SU-DHL-6 (cell line): ENCODE results near the gene SIGLEC9.

Source experiments
- H2AFZ ChIP-seq: fragments of 200-600 bp; sonication (generic); 2 replicates; pipeline ENCODE4 v1.6.1; 2014; ENCODE audit warnings: low read depth, mild to moderate bottlenecking, moderate library complexity, mixed read lengths, antibody characterized with exemption, low read length; ENCODE audit not compliant: severe bottlenecking
- H3F3A ChIP-seq: fragments of 200-600 bp; shearing (Covaris generic); 2 replicates; pipeline ENCODE4 v1.6.0; 2016; ENCODE audit warnings: antibody characterized with exemption, mild to moderate bottlenecking; ENCODE audit not compliant: insufficient read depth
- H3K27ac ChIP-seq: fragments of 200-600 bp; sonication (generic); 2 replicates; pipeline ENCODE4 v1.5.1; 2016; ENCODE audit warnings: low read depth, mild to moderate bottlenecking, low read length, moderate library complexity, mixed read lengths
- H3K27me3 ChIP-seq: fragments of 200-600 bp; sonication (generic), shearing (Covaris generic); 2 replicates; pipeline ENCODE4 v1.6.0; 2014; ENCODE audit warnings: mild to moderate bottlenecking, low read length
- H3K36me3 ChIP-seq: fragments of 200-600 bp; sonication (generic); 2 replicates; pipeline ENCODE4 v1.6.1; 2014; ENCODE audit warnings: mild to moderate bottlenecking, low read length, mixed read lengths
- H3K4me2 ChIP-seq: fragments of 300-600, 200-600 bp; shearing (Covaris generic), sonication (generic); 2 replicates; pipeline ENCODE4 v1.6.0; 2014; ENCODE audit warnings: low read length, low read depth, mild to moderate bottlenecking; ENCODE audit not compliant: poor library complexity, severe bottlenecking
- H3K4me3 ChIP-seq: fragments of 200-600 bp; sonication (generic); 2 replicates; pipeline ENCODE4 v1.5.1; 2014; ENCODE audit warnings: antibody characterized with exemption, low read length, mild to moderate bottlenecking, mixed read lengths; ENCODE audit not compliant: insufficient read depth, poor library complexity, severe bottlenecking
- H3K79me2 ChIP-seq: fragments of 200-600 bp; sonication (generic); 2 replicates; pipeline ENCODE4 v1.6.1; 2014; ENCODE audit warnings: mild to moderate bottlenecking, low read length, moderate library complexity; ENCODE audit not compliant: insufficient read depth
- H3K9ac ChIP-seq: fragments of 200-600 bp; sonication (generic); 2 replicates; pipeline ENCODE4 v1.7.0; 2014; ENCODE audit warnings: mild to moderate bottlenecking, low read length
- H3K9me2 ChIP-seq: fragments of 200-600 bp; sonication (generic); replicated peaks from 2 replicates; pipeline ENCODE4 v1.6.1; 2014; ENCODE audit warnings: low read length; ENCODE audit not compliant: insufficient read depth
- H3K9me3 ChIP-seq: fragments of 200-600 bp; sonication (generic); 2 replicates; pipeline ENCODE4 v1.6.1; 2014; ENCODE audit warnings: low read length, mixed read lengths; ENCODE audit not compliant: insufficient read depth
- H4K20me1 ChIP-seq: fragments of 200-600 bp; sonication (generic); 2 replicates; pipeline ENCODE4 v1.6.1; 2014; ENCODE audit warnings: low read depth, mild to moderate bottlenecking, antibody characterized with exemption, low read length, moderate library complexity, mixed read lengths
- EZH2phosphoT487 ChIP-seq: fragments of 200-600 bp; sonication (generic), shearing (Covaris generic); conservative IDR thresholded peaks from 2 replicates; pipeline ENCODE4 v1.6.1; 2018; ENCODE audit warnings: mild to moderate bottlenecking, antibody characterized with exemption, low read length, moderate library complexity, mixed read lengths
- TF ChIP-seq, protein P1 (sequence below): fragments of 200-600 bp; sonication (generic); IDR thresholded peaks from one replicate; pipeline ENCODE4 v1.5.1; 2017; ENCODE audit warnings: antibody characterized with exemption, mild to moderate bottlenecking, low read length, moderate library complexity; ENCODE audit not compliant: insufficient read depth, poor library complexity, severe bottlenecking

SIGLEC9 gene

DNA sequence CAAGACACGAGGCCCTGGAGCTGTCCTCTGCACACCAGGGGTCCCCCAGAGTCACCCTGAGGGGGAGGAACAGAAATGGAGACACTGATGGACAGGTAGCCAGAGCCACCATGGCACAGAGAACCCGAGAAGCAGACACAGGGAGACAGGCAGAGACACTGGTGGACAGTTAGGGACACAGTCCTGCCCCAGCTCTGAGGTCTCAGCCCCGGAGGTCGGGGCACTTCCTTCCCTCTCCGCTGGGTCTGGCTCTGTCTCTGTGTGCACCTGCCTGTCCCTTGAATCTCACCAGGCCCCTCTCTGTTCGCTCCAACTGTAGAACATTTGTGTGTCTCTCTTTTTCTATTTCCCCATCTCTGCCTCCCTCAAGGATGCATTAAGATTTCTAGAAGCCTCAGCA is 46.6 kb upstream of the SIGLEC9 start:
- H3K79me2 ChIP-seq: no peaks in the 10 kb centered on the region

DNA sequence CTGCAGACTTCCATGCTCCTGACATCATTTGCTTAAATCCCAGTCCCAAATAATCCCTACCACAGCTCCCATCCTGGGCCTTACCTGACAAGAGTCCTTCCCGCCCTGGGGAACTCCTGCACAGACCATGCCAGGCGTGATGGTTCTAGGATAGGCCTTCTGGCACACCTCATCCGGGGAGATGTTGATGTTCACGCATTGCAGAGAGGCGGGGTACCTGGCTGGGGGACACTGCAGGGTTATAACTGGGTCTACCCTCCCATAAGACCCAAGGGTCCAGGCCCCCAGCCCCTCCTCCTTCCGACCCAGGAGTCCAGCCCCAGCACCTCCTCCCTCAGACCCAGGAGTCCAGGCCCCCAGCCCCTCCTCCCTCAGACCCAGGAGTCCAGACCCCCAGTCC is 46.0 kb upstream of the SIGLEC9 start:
- H3K9me2 ChIP-seq: no peaks in the 10 kb centered on the region
- no peaks in the 10 kb centered on the region for H3K79me2 ChIP-seq
- no peak overlapping the region for H3K9ac ChIP-seq
- H3K9me3 ChIP-seq: no peaks in the 10 kb centered on the region
- no peak overlapping the region for H3K4me3 ChIP-seq
- H3K27me3 ChIP-seq: no peaks in the 10 kb centered on the region
- TF ChIP-seq, protein P1, sequence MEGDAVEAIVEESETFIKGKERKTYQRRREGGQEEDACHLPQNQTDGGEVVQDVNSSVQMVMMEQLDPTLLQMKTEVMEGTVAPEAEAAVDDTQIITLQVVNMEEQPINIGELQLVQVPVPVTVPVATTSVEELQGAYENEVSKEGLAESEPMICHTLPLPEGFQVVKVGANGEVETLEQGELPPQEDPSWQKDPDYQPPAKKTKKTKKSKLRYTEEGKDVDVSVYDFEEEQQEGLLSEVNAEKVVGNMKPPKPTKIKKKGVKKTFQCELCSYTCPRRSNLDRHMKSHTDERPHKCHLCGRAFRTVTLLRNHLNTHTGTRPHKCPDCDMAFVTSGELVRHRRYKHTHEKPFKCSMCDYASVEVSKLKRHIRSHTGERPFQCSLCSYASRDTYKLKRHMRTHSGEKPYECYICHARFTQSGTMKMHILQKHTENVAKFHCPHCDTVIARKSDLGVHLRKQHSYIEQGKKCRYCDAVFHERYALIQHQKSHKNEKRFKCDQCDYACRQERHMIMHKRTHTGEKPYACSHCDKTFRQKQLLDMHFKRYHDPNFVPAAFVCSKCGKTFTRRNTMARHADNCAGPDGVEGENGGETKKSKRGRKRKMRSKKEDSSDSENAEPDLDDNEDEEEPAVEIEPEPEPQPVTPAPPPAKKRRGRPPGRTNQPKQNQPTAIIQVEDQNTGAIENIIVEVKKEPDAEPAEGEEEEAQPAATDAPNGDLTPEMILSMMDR: no peak
- no peak for TF ChIP-seq EZH2phosphoT487
- H2AFZ ChIP-seq: no peak overlapping the region
- no peaks in the 10 kb centered on the region for H3F3A ChIP-seq
- H3K36me3 ChIP-seq: no peaks in the 10 kb centered on the region
- no peaks in the 10 kb centered on the region for H4K20me1 ChIP-seq
- no peak overlapping the region for H3K27ac ChIP-seq
- no peak overlapping the region for H3K4me2 ChIP-seq

More for the DNA sequence above, 46.6 kb upstream of the SIGLEC9 start:
- H3K9me3 ChIP-seq: no peaks in the 10 kb centered on the region
- no peak overlapping the region for H3K4me2 ChIP-seq
- no peaks in the 10 kb centered on the region for H3F3A ChIP-seq
- H3K27me3 ChIP-seq: no peaks in the 10 kb centered on the region
- no peak overlapping the region for H3K27ac ChIP-seq
- TF ChIP-seq EZH2phosphoT487: no peak
- TF ChIP-seq, protein P1: no peak
- no peaks in the 10 kb centered on the region for H4K20me1 ChIP-seq
- H3K9ac ChIP-seq: no peak overlapping the region
- no peaks in the 10 kb centered on the region for H3K36me3 ChIP-seq
- H2AFZ ChIP-seq: no peak overlapping the region
- no peak overlapping the region for H3K4me3 ChIP-seq
- no peaks in the 10 kb centered on the region for H3K9me2 ChIP-seq

DNA sequence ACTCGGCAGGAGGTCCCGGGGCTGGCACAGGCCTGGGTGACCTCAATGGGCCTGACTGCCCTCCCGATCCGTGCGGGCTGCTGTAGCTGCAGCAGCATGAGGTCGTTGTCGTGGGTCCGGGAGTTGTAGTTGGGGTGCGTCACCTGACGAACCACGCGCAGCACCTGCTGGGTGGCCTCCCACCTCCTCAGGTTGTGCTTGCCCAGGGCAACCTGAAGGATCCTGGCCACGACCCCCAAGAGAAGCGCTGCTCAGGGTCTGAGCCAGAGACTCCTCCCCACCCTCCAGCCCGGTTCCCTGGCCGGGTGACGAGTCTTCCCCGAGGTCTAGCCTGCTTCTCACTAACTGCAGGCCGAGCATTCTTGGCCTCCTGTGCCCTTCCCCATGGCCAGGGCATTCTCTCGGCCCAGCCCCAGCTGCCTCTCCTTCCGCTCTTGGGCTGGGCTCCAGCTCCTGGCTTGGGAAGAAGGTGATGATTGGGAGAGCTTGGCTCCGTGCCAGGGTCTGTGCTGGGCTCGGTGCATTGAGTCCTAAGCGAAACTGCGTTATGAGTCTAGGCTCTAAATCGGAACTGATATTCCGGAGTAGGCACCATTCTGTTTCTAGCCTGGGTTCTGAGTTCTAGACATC is 45.1 kb upstream of the SIGLEC9 start:
- no peaks in the 10 kb centered on the region for H3K9me3 ChIP-seq
- H3F3A ChIP-seq: no peaks in the 10 kb centered on the region
- H3K4me3 ChIP-seq: no peak overlapping the region
- H2AFZ ChIP-seq: no peak overlapping the region
- H3K9ac ChIP-seq: no peak overlapping the region
- H3K4me2 ChIP-seq: no peak overlapping the region
- no peak overlapping the region for H3K27ac ChIP-seq
- no peaks in the 10 kb centered on the region for H3K36me3 ChIP-seq
- no peaks in the 10 kb centered on the region for H3K9me2 ChIP-seq
- H4K20me1 ChIP-seq: no peaks in the 10 kb centered on the region
- TF ChIP-seq EZH2phosphoT487: no peak
- TF ChIP-seq, protein P1: no peak
- no peaks in the 10 kb centered on the region for H3K79me2 ChIP-seq
- H3K27me3 ChIP-seq: no peaks in the 10 kb centered on the region
